Ishikawa (cell line): ENCODE results near the gene NXPE3.

Experiments used
- CEBPB ChIP-seq: IDR thresholded peaks from 2 replicates; pipeline ENCODE4 v1.6.1; 2012
- CREB1 ChIP-seq: IDR thresholded peaks from 2 replicates; pipeline ENCODE4 v1.6.1; 2012; ENCODE audit warnings: low read depth
- EGR1 ChIP-seq: IDR thresholded peaks from 2 replicates; pipeline ENCODE4 v1.6.1; 2012
- EP300 ChIP-seq: IDR thresholded peaks from 2 replicates; pipeline ENCODE4 v1.6.1; 2012; ENCODE audit warnings: borderline replicate concordance
- FOXM1 ChIP-seq: IDR thresholded peaks from 2 replicates; pipeline ENCODE4 v1.6.1; 2012; ENCODE audit warnings: low read depth, borderline replicate concordance
- NFIC ChIP-seq: IDR thresholded peaks from 2 replicates; pipeline ENCODE4 v1.6.1; 2012
- RAD21 ChIP-seq: IDR thresholded peaks from 2 replicates; pipeline ENCODE4 v1.6.1; 2012; ENCODE audit warnings: low read depth
- TAF1 ChIP-seq: IDR thresholded peaks from 2 replicates; pipeline ENCODE4 v1.6.1; 2012; ENCODE audit warnings: low read depth, mild to moderate bottlenecking
- TCF12 ChIP-seq: IDR thresholded peaks from 2 replicates; pipeline ENCODE4 v1.6.1; 2012; ENCODE audit warnings: low read depth
- TEAD4 ChIP-seq: IDR thresholded peaks from 2 replicates; pipeline ENCODE4 v1.6.1; 2012
- YY1 ChIP-seq: IDR thresholded peaks from 2 replicates; pipeline ENCODE4 v1.6.1; 2012; ENCODE audit warnings: low read depth
- ZBTB7A ChIP-seq: IDR thresholded peaks from 2 replicates; pipeline ENCODE4 v1.6.1; 2012; ENCODE audit warnings: low read depth
- TF ChIP-seq, protein P1 (sequence below): IDR thresholded peaks from 2 replicates; pipeline ENCODE4 v1.6.1; 2012
- TF ChIP-seq, protein P2 (sequence below): IDR thresholded peaks from 2 replicates; pipeline ENCODE4 v1.6.1; 2012
- TF ChIP-seq, protein P3 (sequence below): IDR thresholded peaks from 2 replicates; pipeline ENCODE4 v1.6.1; 2012; ENCODE audit warnings: low read depth, mild to moderate bottlenecking

Gene NXPE3

DNA sequence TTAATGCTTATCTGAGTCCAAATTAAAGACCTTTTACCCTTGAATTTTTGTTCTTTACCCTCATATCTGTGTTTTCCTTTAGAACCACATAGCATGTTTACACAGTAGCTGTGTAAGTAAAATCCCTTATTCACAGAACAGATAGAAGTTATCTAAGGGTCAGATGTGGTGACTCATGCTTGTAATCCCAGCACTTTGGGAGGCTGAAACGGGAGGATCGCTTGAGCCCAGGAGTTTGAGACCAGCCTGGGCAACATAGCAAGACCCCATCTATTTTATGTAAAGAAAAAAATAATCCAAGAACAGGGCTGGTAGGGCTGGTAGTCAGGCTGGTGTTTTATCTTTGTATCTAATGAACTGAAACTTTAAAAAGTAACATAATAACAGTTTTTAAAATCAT lies 23.2 kb downstream of the NXPE3 start:
- TF ChIP-seq TEAD4 (no peak), NFIC (no peak), FOXM1 (no peak), EGR1 (no peak), EP300 (no peak), YY1 (no peak), CEBPB (no peak)
- TF ChIP-seq, protein P1, sequence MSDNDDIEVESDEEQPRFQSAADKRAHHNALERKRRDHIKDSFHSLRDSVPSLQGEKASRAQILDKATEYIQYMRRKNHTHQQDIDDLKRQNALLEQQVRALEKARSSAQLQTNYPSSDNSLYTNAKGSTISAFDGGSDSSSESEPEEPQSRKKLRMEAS: no peak
- TF ChIP-seq, protein P2, sequence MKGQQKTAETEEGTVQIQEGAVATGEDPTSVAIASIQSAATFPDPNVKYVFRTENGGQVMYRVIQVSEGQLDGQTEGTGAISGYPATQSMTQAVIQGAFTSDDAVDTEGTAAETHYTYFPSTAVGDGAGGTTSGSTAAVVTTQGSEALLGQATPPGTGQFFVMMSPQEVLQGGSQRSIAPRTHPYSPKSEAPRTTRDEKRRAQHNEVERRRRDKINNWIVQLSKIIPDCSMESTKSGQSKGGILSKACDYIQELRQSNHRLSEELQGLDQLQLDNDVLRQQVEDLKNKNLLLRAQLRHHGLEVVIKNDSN: no peak
- TF ChIP-seq, protein P3, sequence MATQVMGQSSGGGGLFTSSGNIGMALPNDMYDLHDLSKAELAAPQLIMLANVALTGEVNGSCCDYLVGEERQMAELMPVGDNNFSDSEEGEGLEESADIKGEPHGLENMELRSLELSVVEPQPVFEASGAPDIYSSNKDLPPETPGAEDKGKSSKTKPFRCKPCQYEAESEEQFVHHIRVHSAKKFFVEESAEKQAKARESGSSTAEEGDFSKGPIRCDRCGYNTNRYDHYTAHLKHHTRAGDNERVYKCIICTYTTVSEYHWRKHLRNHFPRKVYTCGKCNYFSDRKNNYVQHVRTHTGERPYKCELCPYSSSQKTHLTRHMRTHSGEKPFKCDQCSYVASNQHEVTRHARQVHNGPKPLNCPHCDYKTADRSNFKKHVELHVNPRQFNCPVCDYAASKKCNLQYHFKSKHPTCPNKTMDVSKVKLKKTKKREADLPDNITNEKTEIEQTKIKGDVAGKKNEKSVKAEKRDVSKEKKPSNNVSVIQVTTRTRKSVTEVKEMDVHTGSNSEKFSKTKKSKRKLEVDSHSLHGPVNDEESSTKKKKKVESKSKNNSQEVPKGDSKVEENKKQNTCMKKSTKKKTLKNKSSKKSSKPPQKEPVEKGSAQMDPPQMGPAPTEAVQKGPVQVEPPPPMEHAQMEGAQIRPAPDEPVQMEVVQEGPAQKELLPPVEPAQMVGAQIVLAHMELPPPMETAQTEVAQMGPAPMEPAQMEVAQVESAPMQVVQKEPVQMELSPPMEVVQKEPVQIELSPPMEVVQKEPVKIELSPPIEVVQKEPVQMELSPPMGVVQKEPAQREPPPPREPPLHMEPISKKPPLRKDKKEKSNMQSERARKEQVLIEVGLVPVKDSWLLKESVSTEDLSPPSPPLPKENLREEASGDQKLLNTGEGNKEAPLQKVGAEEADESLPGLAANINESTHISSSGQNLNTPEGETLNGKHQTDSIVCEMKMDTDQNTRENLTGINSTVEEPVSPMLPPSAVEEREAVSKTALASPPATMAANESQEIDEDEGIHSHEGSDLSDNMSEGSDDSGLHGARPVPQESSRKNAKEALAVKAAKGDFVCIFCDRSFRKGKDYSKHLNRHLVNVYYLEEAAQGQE: no peak

DNA sequence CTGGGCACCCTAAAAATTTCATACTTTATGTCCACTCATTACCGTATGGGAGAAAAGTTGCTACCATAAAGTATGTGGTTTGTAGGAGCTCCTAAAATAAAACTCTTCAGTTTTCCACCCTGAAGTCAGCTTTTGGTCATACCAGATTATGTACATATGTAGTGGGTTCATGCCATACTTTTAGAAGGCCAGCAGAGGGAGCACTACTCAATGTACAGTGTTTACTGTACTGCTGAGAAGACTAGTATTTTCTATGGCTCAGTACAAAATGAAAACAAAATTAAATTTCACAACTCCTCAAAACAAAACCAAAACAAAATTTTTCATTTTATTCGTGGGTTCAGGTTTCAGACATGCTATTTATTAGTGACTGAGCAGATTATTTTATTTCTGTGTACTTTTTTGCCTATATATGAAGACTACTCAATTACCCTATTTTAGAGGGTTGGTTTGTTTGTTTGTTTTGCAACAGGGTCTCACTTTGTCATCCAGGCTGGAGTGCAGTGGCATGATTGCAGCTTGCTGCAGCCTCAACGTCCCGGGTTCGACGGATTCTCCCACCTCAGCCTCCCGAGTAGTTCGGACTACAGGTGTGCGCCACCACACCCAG lies 24.3 kb downstream of the NXPE3 start:
- TF ChIP-seq RAD21 (peak; percentile 61), FOXM1 (no peak)

DNA sequence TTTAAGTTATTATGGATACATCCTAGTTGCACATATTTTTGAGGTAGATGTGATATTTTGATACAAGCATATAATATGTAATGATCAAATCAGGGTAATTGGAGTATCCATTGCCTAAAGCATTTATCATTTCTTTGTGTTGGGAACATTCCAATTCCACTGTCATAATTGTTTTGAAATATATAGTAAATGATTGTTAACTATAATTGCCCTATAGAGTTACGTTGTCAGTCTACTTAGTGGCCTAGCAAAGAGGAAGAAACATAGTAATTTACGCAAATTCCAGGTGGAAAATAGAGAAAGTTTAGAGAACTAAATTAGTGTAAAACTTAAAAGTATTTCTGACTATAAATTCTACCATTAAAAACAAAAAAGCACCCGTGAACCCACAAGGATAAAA lies 24.9 kb downstream of the NXPE3 start:
- TF ChIP-seq TEAD4: no peak
- TF ChIP-seq, protein P1: no peak

DNA sequence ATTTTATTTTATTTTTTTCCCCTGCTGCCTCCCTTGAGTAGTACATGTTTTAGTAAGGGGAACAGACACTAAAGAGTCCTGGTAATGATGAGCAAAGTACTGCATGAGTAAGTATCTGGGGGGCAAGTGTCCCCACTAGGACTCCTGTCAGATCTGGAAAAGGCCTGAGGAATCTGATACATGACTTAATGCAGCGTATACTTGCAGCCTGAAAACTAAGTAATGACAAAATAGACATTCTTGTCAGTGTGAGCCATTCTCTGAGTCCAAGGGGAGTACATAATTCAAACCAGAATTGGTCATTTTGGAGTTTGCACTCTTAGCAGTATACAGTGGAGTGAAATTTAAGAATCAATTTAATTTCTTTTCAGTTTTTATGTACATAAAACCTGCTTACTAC lies 27.5 kb downstream of the NXPE3 start:
- TF ChIP-seq CEBPB (no peak), TCF12 (no peak), ZBTB7A (no peak), EP300 (no peak), EGR1 (no peak), CREB1 (no peak), NFIC (no peak), FOXM1 (no peak), TAF1 (no peak), TEAD4 (no peak), RAD21 (no peak), YY1 (no peak)
- TF ChIP-seq, protein P2: no peak
- TF ChIP-seq, protein P3: no peak
- TF ChIP-seq, protein P1: no peak

DNA sequence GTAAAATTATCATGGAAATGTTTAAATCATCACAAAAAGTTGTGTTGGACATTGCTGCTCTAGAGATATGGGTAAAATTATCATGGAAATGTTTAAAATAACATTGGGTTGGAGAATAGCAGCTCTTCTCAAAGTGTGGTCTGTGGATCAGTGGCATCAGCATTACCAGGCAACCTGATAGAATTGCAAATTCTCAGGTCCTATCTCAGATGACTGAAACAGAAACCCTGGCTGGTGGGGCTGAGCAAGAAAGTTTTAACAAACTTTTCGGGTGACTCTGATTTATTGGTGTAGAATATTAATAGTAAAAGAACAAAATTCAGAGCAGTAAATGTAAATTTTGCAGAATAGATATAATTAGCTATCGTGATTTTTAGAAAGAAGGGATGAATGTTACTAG lies 28.9 kb downstream of the NXPE3 start:
- TF ChIP-seq EGR1 (no peak), RAD21 (no peak), TEAD4 (no peak), ZBTB7A (no peak), TCF12 (no peak), FOXM1 (no peak), CREB1 (no peak), YY1 (no peak), TAF1 (no peak), NFIC (no peak)
- TF ChIP-seq, protein P3: no peak
- TF ChIP-seq, protein P2: no peak
- TF ChIP-seq, protein P1: no peak
